Calu3 (cell line): ENCODE data around the gene PBX1. TPM values are rescaled to one million over a fixed set of nuclear protein-coding genes. Genes with fewer than 3 reads are reported as not detected.

ENCODE experiments used
- BruUV-seq: library from RNA; stranded (reverse); fragments of 400-500 nt; replicated peaks from 2 replicates; lab custom pipeline; 2021; lab: Mats Ljungman, UMichigan
- CTCF ChIA-PET: fragments of 300-600 bp; sonication (Branson Sonifier 250); formaldehyde crosslinking; loops from one replicate; lab custom pipeline; 2022; ENCODE audit warnings: antibody characterized with exemption; lab: Charles Lee
- DNase-seq: peaks from one replicate; pipeline ENCODE4 v3.0.0; 2022
- H3K27ac Mint-ChIP-seq: one replicate; pipeline ENCODE4 v1.8.0; 2022; ENCODE audit warnings: mixed read lengths; ENCODE audit not compliant: unreplicated experiment
- H3K27me3 Mint-ChIP-seq: one replicate; pipeline ENCODE4 v1.8.0; 2022; ENCODE audit warnings: mixed read lengths; ENCODE audit not compliant: unreplicated experiment
- H3K36me3 Mint-ChIP-seq: one replicate; pipeline ENCODE4 v1.8.0; 2022; ENCODE audit warnings: mild to moderate bottlenecking, moderate library complexity, mixed read lengths; ENCODE audit not compliant: insufficient read depth, unreplicated experiment
- H3K4me1 Mint-ChIP-seq: one replicate; pipeline ENCODE4 v1.8.0; 2022; ENCODE audit warnings: mild to moderate bottlenecking, low read depth, mixed read lengths; ENCODE audit not compliant: unreplicated experiment
- H3K4me3 Mint-ChIP-seq: one replicate; pipeline ENCODE4 v1.8.0; 2022; ENCODE audit warnings: mild to moderate bottlenecking, low read depth, moderate library complexity, mixed read lengths; ENCODE audit not compliant: unreplicated experiment
- H3K9me3 Mint-ChIP-seq: one replicate; pipeline ENCODE4 v1.8.0; 2022; ENCODE audit warnings: low read depth, mixed read lengths; ENCODE audit not compliant: unreplicated experiment
- intact Hi-C: fragments of 100-400 bp; cut with micrococcal nuclease; formaldehyde crosslinking; loops from one replicate; pipeline ENCODE4 v1.10.0; 2022; ENCODE audit not compliant: unreplicated experiment
- total RNA-seq: library from RNA; stranded (reverse); gene quantifications from 2 replicates; pipeline ENCODE4 v1.2.3, GENCODE V29; 2022
- TF ChIP-seq, protein P1 (sequence below): fragments of 200-600 bp; IDR thresholded peaks from one replicate; pipeline ENCODE4 v1.8.0; 2022; ENCODE audit warnings: antibody characterized with exemption; ENCODE audit not compliant: unreplicated experiment

Gene PBX1
- total RNA-seq, 1 experiment from 2014 or later = 22.5 TPM

DNA sequence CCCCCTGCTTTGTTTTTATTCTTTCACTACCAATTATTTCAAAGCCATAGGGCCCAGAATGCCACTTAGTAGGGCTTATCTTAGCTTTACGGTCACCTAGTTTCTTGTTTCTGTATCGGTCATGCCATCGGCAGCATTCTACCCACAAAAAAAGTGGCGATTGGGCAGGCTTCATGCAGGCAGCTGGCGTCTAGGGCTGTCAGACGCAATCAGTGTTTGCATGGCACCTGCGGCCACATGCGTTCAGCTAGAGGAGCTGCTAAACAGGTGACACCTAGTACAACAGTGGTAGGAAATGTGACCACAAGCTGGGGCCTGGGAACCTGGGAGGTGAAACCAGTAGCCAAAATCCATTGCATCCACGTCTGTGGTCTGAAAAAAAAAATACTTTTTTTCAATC lies 262.7 kb downstream of the PBX1 start:
- intact Hi-C loops = no loop called here
- CTCF ChIA-PET = no interaction called here
- H3K4me3 Mint-ChIP-seq = no peak overlapping the region
- no peaks in the 10 kb centered on the region for H3K27me3 Mint-ChIP-seq
- H3K9me3 Mint-ChIP-seq = peaks cover 2% of the 10 kb centered on the region
- TF ChIP-seq, protein P1, sequence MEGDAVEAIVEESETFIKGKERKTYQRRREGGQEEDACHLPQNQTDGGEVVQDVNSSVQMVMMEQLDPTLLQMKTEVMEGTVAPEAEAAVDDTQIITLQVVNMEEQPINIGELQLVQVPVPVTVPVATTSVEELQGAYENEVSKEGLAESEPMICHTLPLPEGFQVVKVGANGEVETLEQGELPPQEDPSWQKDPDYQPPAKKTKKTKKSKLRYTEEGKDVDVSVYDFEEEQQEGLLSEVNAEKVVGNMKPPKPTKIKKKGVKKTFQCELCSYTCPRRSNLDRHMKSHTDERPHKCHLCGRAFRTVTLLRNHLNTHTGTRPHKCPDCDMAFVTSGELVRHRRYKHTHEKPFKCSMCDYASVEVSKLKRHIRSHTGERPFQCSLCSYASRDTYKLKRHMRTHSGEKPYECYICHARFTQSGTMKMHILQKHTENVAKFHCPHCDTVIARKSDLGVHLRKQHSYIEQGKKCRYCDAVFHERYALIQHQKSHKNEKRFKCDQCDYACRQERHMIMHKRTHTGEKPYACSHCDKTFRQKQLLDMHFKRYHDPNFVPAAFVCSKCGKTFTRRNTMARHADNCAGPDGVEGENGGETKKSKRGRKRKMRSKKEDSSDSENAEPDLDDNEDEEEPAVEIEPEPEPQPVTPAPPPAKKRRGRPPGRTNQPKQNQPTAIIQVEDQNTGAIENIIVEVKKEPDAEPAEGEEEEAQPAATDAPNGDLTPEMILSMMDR = no peak
- H3K27ac Mint-ChIP-seq = no peak overlapping the region
- no peaks in the 10 kb centered on the region for H3K4me1 Mint-ChIP-seq
- no peaks in the 10 kb centered on the region for H3K36me3 Mint-ChIP-seq
- no TSS peak for BruUV-seq
- DNase-seq = no peak

DNA sequence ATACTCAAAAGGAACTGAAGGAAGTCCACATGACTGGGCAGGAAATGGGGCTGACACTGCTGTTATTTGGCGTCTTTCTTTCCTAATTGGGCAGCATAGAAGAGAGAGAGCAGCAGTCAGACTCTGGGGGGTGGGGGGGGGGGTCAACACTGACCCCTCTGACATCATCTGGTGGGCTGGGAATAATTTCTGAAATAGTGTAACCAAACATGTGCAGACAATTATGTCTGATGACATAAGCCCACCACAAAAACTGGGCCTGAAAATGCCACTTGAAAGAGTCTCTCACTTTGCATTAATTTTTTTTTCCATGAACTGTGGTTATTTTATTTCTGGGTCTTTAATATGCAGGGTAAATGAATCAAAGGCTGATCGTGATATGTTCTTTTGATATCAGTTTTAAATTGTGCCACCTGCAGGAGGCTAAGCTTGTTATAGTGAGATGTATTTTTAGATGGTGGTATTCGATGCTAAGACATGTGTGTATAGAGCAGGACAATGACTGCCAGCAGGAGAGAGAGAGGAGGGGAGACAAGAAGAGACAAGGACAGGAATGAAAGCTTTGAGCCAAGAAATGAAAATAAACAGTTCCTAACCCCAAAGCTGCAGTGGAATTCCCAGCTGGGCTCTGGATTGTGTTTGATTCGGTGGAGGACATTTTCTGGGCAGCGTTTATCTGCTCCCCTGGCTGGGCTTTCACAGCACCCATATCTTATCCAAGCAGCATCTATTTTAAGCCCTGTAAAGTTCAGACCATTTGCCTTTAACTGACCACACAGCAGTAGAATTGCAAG lies 264.7 kb downstream of the PBX1 start:
- intact Hi-C loops = no loop called here
- CTCF ChIA-PET = no interaction called here
- Mint-ChIP-seq H3K4me1 (no peaks in the 10 kb centered on the region), H3K36me3 (no peaks in the 10 kb centered on the region), H3K9me3 (peaks cover 2% of the 10 kb centered on the region), H3K27ac (no peak overlapping the region), H3K4me3 (no peak overlapping the region), H3K27me3 (no peaks in the 10 kb centered on the region)
- TF ChIP-seq, protein P1 = no peak
- no peak for DNase-seq
- BruUV-seq = no TSS peak

DNA sequence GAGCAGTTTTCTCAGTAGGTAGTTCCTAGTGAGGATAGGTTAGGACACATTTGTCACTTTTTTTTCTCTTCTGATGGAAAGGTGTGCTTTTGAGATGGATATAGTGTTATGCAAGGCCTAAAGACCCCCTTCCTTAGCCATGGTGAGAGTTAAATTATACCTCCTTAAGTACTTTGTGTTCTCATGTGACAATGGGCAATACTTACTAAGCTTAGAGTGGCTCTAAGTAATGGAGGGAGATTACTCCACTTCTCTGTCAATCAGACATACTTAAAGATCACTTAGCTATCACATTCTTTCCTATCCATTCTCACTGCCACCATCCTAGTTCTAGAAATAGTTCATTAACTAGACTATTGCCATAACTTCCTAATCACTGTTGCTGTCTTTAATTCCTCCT lies 265.6 kb downstream of the PBX1 start:
- H3K4me3 Mint-ChIP-seq = no peak overlapping the region
- intact Hi-C loops = no loop called here
- H3K36me3 Mint-ChIP-seq = no peaks in the 10 kb centered on the region
- H3K9me3 Mint-ChIP-seq = peaks cover 2% of the 10 kb centered on the region
- TF ChIP-seq, protein P1 = no peak
- CTCF ChIA-PET = no interaction called here
- H3K27ac Mint-ChIP-seq = no peak overlapping the region
- no peaks in the 10 kb centered on the region for H3K27me3 Mint-ChIP-seq
- DNase-seq = no peak
- no peaks in the 10 kb centered on the region for H3K4me1 Mint-ChIP-seq
- no TSS peak for BruUV-seq

DNA sequence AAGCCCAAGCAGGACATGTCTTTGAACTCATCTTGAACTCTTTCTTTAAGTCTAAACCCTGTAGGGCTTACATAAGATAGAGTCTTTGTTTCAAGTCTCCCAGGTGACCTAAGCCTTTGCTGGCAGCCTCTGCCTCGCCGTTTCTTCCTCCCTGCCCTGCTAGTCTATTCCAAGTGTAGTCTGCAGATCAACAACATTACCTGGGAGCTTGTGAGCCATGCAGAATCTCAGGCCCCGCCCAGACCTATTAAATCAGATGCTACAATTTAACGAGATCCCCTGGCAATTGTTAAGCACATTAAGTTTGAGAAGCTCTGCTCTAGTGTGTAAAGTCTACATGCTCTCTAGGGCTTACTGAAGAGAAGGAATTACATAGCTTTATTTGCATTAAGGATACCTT lies 271.6 kb downstream of the PBX1 start:
- Mint-ChIP-seq H3K27me3 (no peaks in the 10 kb centered on the region), H3K36me3 (no peaks in the 10 kb centered on the region), H3K4me3 (no peak overlapping the region), H3K4me1 (peaks cover 8% of the 10 kb centered on the region), H3K9me3 (no peaks in the 10 kb centered on the region), H3K27ac (no peak overlapping the region)
- CTCF ChIA-PET = no interaction called here
- TF ChIP-seq, protein P1 = no peak
- no peak for DNase-seq
- no TSS peak for BruUV-seq
- intact Hi-C loops = no loop called here
